Measurements from ENCODE around the gene WDR45B.

The WDR45B gene

DNA sequence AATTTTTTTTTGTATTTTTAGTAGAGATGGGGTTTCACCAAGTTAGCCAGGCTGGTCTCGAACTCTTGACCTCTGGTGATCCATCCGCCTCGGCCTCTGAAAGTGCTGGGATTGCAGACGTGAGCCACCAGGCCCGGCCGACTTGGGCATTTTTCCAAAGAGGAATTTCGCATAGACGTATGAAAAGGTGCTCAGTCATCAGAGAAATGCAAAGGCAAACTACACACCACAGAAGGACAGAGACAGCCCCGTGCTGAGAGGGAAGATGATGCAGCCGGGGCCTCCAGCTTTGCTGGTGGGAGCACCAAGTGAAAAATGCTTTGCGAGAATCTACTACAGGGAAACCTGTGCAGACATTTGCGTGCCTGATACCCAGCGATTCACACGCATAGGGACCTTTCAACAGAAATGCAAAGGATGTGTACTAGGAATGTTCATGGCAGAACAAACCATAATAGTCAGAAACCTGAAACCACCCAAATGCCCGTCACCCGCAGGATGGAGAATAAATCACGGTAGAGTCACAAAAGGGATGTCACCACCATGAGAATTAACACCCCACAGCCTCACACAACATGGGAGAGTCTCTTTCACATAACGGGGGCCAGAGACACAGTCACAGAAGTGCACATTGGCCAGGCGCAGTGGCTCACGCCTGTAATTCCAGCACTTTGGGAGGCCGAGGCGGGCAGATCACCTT is 45.1 kb upstream of the WDR45B start:
- no peak for DNase-seq
- Histone ChIP-seq H3K27ac (no peak overlapping the region), H3K27me3 (replicated peaks) (no peaks in the 10 kb centered on the region), H3K36me3 (replicated peaks) (no peaks in the 10 kb centered on the region), H3K4me3 (ENCODE audit: low read depth, low read length) (no peak overlapping the region)
- in situ Hi-C loops (cut with HindIII; ENCODE audit: low pct_ligation_motif_present, low sequenced_read_pairs), result no loop called here
- no peak for TF ChIP-seq CTCF (IDR thresholded peaks at IDR 0.05; ENCODE audit: low read depth, low read length, missing control alignments)

DNA sequence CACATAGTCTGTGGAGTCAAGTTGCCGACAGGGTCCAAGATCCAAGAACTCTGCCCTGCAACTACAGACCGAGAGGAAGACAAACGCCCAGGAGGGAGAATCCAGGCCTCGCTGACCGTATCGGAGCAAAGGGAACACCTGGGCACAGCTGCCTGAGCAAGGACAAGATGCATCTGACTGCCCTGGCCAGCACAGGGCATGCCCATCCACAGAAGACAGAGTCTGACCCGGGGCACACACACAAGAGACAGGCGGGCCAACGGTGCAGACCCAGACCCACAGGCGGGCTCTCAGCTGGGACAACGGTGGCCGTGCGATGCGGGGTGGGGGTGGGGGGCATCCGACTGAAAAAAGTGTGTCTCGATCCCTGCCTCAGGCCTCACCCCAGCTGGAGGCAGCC is 44.0 kb upstream of the WDR45B start:
- no peak for DNase-seq
- Histone ChIP-seq H3K27me3 (replicated peaks) (no peaks in the 10 kb centered on the region), H3K4me3 (ENCODE audit: low read depth, low read length) (no peak overlapping the region), H3K36me3 (replicated peaks) (no peaks in the 10 kb centered on the region), H3K27ac (no peak overlapping the region)
- in situ Hi-C loops (cut with HindIII; ENCODE audit: low pct_ligation_motif_present, low sequenced_read_pairs), result no loop called here
- TF ChIP-seq CTCF (IDR thresholded peaks at IDR 0.05; ENCODE audit: low read depth, low read length, missing control alignments), result no peak

DNA sequence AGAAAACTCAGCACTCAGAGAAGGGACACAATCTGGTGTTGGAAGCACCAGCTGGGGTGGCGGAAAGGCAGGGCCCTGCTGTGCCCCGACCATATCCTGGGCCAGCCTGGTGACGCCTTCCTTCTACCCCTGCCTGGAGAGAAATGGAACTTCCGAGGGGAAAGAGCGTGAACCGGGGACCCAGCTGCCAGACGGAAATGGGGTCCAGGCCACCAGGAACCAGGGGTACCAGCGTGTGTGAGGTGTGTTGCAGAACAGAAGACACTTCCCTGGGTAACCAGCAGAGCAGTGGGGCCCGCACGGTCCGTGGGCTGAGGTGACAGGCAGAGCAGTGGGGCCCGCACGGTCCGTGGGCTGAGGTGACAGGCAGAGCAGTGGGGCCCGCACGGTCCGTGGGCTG is 43.5 kb upstream of the WDR45B start:
- Histone ChIP-seq H3K4me3 (ENCODE audit: low read depth, low read length) (no peak overlapping the region), H3K27ac (no peak overlapping the region), H3K36me3 (replicated peaks) (no peaks in the 10 kb centered on the region), H3K27me3 (replicated peaks) (no peaks in the 10 kb centered on the region)
- in situ Hi-C loops (cut with HindIII; ENCODE audit: low pct_ligation_motif_present, low sequenced_read_pairs), result no loop called here
- no peak for DNase-seq
- TF ChIP-seq CTCF (IDR thresholded peaks at IDR 0.05; ENCODE audit: low read depth, low read length, missing control alignments), result no peak

- DNase-seq, result no peak
- in situ Hi-C loops (cut with HindIII; ENCODE audit: low pct_ligation_motif_present, low sequenced_read_pairs), result no loop called here
Measured at GRCh38 chr17:82690786-82691489, 42.7 kb upstream of the WDR45B start.

DNA sequence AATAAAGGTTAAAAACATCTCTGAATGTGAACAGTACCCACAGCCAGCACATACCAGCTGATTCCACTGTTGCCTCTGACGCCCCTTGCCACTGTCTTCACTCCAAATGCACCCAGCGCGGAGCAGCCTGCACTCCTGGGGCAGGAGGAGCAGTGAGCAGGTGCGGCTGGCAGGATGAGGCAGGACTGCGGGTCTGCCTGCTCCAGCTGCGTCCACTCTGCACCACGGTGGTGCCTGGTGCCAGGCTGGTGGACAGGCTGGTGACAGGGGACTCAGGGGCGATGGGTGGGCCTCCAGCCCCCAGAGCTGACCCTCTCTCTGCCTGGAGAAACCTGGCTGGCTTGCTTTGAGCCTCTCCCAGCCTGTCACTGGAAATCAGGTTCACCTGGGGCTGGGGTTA is 40.8 kb upstream of the WDR45B start:
- no peak for DNase-seq
- in situ Hi-C loops (cut with HindIII; ENCODE audit: low pct_ligation_motif_present, low sequenced_read_pairs), result no loop called here
- no peak for TF ChIP-seq CTCF (IDR thresholded peaks at IDR 0.05; ENCODE audit: low read depth, low read length, missing control alignments)
- no peaks in the 10 kb centered on the region for H3K27me3 ChIP-seq (replicated peaks)
- no peaks in the 10 kb centered on the region for H3K36me3 ChIP-seq (replicated peaks)
- no peak overlapping the region for H3K4me3 ChIP-seq (ENCODE audit: low read depth, low read length)
- H3K27ac ChIP-seq, result no peak overlapping the region

More at GRCh38 chr17:82690786-82691489, 42.7 kb upstream of the WDR45B start:
- Histone ChIP-seq H3K27ac (no peak overlapping the region), H3K4me3 (ENCODE audit: low read depth, low read length) (no peak overlapping the region), H3K36me3 (replicated peaks) (no peaks in the 10 kb centered on the region), H3K27me3 (replicated peaks) (no peaks in the 10 kb centered on the region)
- no peak for TF ChIP-seq CTCF (IDR thresholded peaks at IDR 0.05; ENCODE audit: low read depth, low read length, missing control alignments)
